Progenitor cell of endocrine pancreas (in vitro differentiated cells): ENCODE results near the gene NOPCHAP1. TPM values are rescaled to one million over a fixed set of nuclear protein-coding genes. Genes with fewer than 3 reads are reported as not detected.

Source experiments
- DNase-seq: peaks from one replicate; pipeline ENCODE4 v3.0.0; 2021; ENCODE audit warnings: low spot score; ENCODE audit not compliant: unreplicated experiment
- H3K27ac Mint-ChIP-seq: 2 replicates; pipeline ENCODE4 v1.8.0; 2021; ENCODE audit warnings: mild to moderate bottlenecking, moderate library complexity, mixed read lengths
- H3K27me3 Mint-ChIP-seq: 2 replicates; pipeline ENCODE4 v1.8.0; 2021; ENCODE audit warnings: mixed read lengths
- H3K36me3 Mint-ChIP-seq: 2 replicates; pipeline ENCODE4 v1.8.0; 2022; ENCODE audit warnings: mixed read lengths; ENCODE audit not compliant: insufficient read depth
- H3K4me1 Mint-ChIP-seq: 2 replicates; pipeline ENCODE4 v1.8.0; 2021; ENCODE audit warnings: low read depth, mixed read lengths
- H3K4me3 Mint-ChIP-seq: 2 replicates; pipeline ENCODE4 v1.8.0; 2021; ENCODE audit warnings: low read depth, mild to moderate bottlenecking, moderate library complexity, mixed read lengths
- H3K9me3 Mint-ChIP-seq: 2 replicates; pipeline ENCODE4 v1.8.0; 2021; ENCODE audit warnings: low read depth, mixed read lengths
- total RNA-seq: library from RNA; stranded (reverse); gene quantifications from 2 replicates; pipeline ENCODE4 v1.2.1, GENCODE V29; 2021
- TF ChIP-seq, protein P1 (sequence below): fragments of 200-600 bp; sonication (generic); IDR thresholded peaks from one replicate; pipeline ENCODE4 v1.5.0; 2021; ENCODE audit warnings: antibody characterized with exemption, mild to moderate bottlenecking; ENCODE audit not compliant: unreplicated experiment

NOPCHAP1 gene
- total RNA-seq, 1 donor from 2014 or later = 24.3 TPM

GRCh38 chr12:105014603-105015002 is 28.5 kb downstream of the NOPCHAP1 start:
- DNase-seq = no peak
- TF ChIP-seq, protein P1, sequence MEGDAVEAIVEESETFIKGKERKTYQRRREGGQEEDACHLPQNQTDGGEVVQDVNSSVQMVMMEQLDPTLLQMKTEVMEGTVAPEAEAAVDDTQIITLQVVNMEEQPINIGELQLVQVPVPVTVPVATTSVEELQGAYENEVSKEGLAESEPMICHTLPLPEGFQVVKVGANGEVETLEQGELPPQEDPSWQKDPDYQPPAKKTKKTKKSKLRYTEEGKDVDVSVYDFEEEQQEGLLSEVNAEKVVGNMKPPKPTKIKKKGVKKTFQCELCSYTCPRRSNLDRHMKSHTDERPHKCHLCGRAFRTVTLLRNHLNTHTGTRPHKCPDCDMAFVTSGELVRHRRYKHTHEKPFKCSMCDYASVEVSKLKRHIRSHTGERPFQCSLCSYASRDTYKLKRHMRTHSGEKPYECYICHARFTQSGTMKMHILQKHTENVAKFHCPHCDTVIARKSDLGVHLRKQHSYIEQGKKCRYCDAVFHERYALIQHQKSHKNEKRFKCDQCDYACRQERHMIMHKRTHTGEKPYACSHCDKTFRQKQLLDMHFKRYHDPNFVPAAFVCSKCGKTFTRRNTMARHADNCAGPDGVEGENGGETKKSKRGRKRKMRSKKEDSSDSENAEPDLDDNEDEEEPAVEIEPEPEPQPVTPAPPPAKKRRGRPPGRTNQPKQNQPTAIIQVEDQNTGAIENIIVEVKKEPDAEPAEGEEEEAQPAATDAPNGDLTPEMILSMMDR = no peak
- Mint-ChIP-seq H3K27me3 (no peaks in the 10 kb centered on the region), H3K9me3 (peaks cover 22% of the 10 kb centered on the region), H3K27ac (no peak overlapping the region), H3K36me3 (peaks cover 42% of the 10 kb centered on the region), H3K4me1 (no peaks in the 10 kb centered on the region), H3K4me3 (no peak overlapping the region)

DNA sequence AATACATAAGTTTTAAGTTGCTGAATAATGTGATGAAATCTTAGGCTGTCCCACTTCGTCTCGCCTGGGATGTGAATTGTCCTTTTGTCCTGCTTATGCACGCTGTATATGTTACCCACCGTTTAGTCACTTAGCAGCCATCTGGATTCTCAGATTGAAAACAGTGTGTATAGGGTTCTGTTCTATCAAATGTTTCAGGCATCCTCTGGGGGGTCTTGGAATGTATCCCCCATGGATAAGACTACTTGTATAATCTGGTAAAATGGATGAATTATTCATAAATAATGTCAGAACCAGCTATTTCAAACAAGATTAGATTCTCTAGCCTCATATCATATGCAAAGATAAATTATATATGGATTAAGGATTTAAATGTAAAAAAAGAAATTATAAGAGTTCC is 29.4 kb downstream of the NOPCHAP1 start:
- Mint-ChIP-seq H3K9me3 (peaks cover 12% of the 10 kb centered on the region), H3K4me3 (no peak overlapping the region), H3K4me1 (peaks cover 6% of the 10 kb centered on the region), H3K27me3 (no peaks in the 10 kb centered on the region), H3K36me3 (peaks cover 33% of the 10 kb centered on the region), H3K27ac (no peak overlapping the region)
- TF ChIP-seq, protein P1 = no peak
- DNase-seq = no peak

GRCh38 chr12:105018012-105018411 is 31.9 kb downstream of the NOPCHAP1 start:
- Mint-ChIP-seq H3K27ac (no peak overlapping the region), H3K4me1 (peaks cover 12% of the 10 kb centered on the region), H3K27me3 (no peaks in the 10 kb centered on the region), H3K4me3 (no peak overlapping the region), H3K9me3 (no peaks in the 10 kb centered on the region), H3K36me3 (peaks cover 10% of the 10 kb centered on the region)
- no peak for DNase-seq
- TF ChIP-seq, protein P1 = no peak

DNA sequence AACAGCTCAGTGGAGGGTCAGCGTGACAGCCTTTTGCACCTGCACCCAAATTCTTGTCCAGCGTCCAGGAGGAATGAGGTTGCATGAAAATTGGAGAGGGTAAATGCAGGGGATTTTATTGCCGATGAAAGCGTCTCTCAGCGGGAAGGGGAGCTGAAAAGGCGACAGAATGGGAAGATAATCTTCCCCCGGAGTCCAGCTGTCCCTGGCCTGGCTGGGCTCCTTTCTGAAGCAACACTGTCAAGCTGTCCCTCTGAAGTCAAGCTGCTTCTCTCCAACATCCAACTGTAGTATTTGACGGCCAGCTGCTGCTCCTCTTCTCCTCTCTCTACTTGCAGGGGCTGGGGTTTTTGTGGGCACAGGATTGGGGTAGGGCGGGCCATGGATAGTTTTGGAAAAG is 32.7 kb downstream of the NOPCHAP1 start:
- TF ChIP-seq, protein P1 = no peak
- peaks cover 12% of the 10 kb centered on the region for H3K4me1 Mint-ChIP-seq
- no peak overlapping the region for H3K4me3 Mint-ChIP-seq
- H3K36me3 Mint-ChIP-seq = peaks cover 5% of the 10 kb centered on the region
- no peaks in the 10 kb centered on the region for H3K9me3 Mint-ChIP-seq
- H3K27ac Mint-ChIP-seq = peak overlapping the region; percentile 14
- no peak for DNase-seq
- H3K27me3 Mint-ChIP-seq = no peaks in the 10 kb centered on the region

DNA sequence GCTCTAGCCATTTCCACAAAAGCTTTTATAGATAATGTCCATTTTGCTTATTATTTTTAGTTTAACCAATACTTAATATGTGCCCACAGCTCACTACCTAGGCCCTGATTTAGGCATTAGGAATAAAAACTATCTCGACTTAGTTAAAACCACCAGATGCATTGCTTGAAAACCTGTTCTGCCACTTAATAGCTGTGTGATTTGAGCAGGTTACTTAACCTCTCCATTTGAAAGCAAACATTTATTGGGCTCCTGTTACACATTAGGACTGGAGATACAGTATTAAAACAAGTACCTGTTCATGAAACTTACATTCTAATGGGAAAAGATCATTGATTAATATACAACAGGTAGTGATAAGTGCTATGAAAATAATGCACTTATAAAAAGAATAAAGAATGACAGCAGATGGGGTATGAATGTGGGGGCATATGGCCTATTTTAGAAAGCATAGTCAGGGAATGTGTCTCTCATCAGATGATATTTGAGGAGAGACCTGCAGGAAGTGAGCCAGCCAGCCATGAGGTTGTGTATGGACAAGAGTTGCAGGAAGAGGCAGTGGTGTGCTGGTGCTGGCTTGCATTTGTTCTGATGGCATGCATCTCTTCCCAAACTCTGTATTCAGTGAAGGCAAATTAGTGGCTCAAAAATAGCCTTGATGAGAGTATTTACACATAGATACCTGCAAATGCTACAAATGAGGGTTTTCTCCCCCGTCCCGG is 34.3 kb downstream of the NOPCHAP1 start:
- H3K36me3 Mint-ChIP-seq = peaks cover 2% of the 10 kb centered on the region
- no peak overlapping the region for H3K4me3 Mint-ChIP-seq
- no peaks in the 10 kb centered on the region for H3K9me3 Mint-ChIP-seq
- H3K27me3 Mint-ChIP-seq = no peaks in the 10 kb centered on the region
- H3K4me1 Mint-ChIP-seq = peaks cover 25% of the 10 kb centered on the region
- DNase-seq = no peak
- TF ChIP-seq, protein P1 = no peak
- no peak overlapping the region for H3K27ac Mint-ChIP-seq
